Left lung (tissue), 10 donors: Measurements from ENCODE around the gene PPFIBP2. TPM values are rescaled to one million over a fixed set of nuclear protein-coding genes. Genes with fewer than 3 reads are reported as not detected.

ENCODE experiments used
- ATAC-seq: fragments of 200-7000 bp; cut with Tn5 transposase; one replicate; pipeline ENCODE4 v1.9.1; 2020; ENCODE audit warnings: moderate library complexity
- DNase-seq, 4 donors: peaks; one replicate each; pipeline ENCODE4 v3.0.0-alpha.2; 2013 to 2020
- H3K27ac ChIP-seq, 2 donors: fragments of 200-600 bp; sonication (generic) in 1 of 2; one replicate each; pipeline versions ENCODE4 v1.5.0 to v1.8.0; 2020 to 2021
- H3K27me3 ChIP-seq, 2 donors: fragments of 200-600 bp; sonication (generic) in 1 of 2; one replicate each; pipeline versions ENCODE4 v1.5.0 to v1.8.0; 2020 to 2021
- H3K36me3 ChIP-seq, 2 donors: fragments of 200-600 bp; sonication (generic) in 1 of 2; one replicate each; pipeline versions ENCODE4 v1.5.0 to v1.8.0; 2020 to 2021
- H3K4me1 ChIP-seq, 2 donors: fragments of 200-600 bp; one replicate each; pipeline ENCODE4 v1.8.0; 2021
- H3K4me3 ChIP-seq, 2 donors: fragments of 200-600 bp; sonication (generic) in 1 of 2; one replicate each; pipeline versions ENCODE4 v1.5.0 to v1.8.0; 2020 to 2021; ENCODE audit warnings: mild to moderate bottlenecking in 1 of 2
- H3K9me3 ChIP-seq, 2 donors: fragments of 200-600 bp; sonication (generic) in 1 of 2; one replicate each; pipeline versions ENCODE4 v1.5.0 to v1.8.0; 2020 to 2021
- CTCF ChIP-seq, 2 donors: fragments of 200-600 bp; sonication (generic) in 1 of 2; IDR thresholded peaks; one replicate each; pipeline versions ENCODE4 v1.5.0 to v1.8.0; 2021; ENCODE audit warnings: antibody characterized with exemption in 2 of 2
- intact Hi-C, 2 donors: fragments of 100-400 bp; cut with DNase I; formaldehyde crosslinking; loops; one replicate each; pipeline versions ENCODE4 v1.11.2 to v1.14.2; 2022
- polyA plus RNA-seq, 6 donors: library from polyadenylated mRNA; unstranded; fragments of 120-200 nt; gene quantifications; one replicate each; pipeline ENCODE4 v1.2.1, GENCODE V29; 2013; ENCODE audit not compliant: insufficient read length in 6 of 6
- total RNA-seq, 2 donors: library from RNA; stranded (reverse); fragmentation: NEBNext Ultra II Directional; extraction: Animal tissue kit (Norgen Biotek cat#: 25700); gene quantifications; one replicate each; pipeline ENCODE4 v1.2.1, GENCODE V29; 2021
- donor health status: DM: no; HTN: yes; CAD: no.
- donor health status: DM: no; HTN: no; CAD: no.

Gene PPFIBP2
- total and polyA plus RNA-seq, 8 donors, result 18.7 to 48.7 (median 37.3) TPM

DNA sequence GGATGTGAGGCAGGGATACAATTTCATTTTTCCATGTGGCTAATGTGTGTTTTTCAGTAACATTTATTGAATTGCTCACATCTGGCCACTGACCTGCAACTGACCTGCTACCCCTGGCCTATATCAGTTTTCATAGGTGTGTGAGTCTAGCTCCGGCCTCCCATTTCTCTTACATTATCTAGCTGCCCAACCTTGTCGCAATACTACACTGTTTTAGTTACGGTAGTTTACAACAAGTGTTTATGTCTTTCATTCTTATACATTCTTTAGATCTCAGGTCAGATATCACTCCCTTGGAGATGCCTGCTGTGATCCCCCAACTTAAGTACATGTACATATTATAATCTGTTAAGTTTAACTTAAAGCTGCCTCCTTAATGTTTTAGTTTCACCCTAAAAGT lies 161.8 kb downstream of the PPFIBP2 start:
- Histone ChIP-seq H3K9me3 (no peaks in the 10 kb centered on the region), H3K36me3 (no peaks in the 10 kb centered on the region), H3K27ac (no peak overlapping the region), H3K4me1 (peaks cover 7 to 17% of the 10 kb centered on the region in 2 donors), H3K4me3 (no peak overlapping the region), H3K27me3 (peaks cover 0 to 49% of the 10 kb centered on the region in 2 donors)
- intact Hi-C loops, result no loop called here
- TF ChIP-seq CTCF (IDR thresholded peaks at IDR 0.05), result no peak
- DNase-seq, result no peak
- ATAC-seq, result no peak

- H3K4me3 ChIP-seq, result no peak overlapping the region
- no peak for TF ChIP-seq CTCF (IDR thresholded peaks at IDR 0.05)
- H3K27me3 ChIP-seq, result peaks cover 0 to 52% of the 10 kb centered on the region in 2 donors
- H3K27ac ChIP-seq, result no peak overlapping the region
- no peaks in the 10 kb centered on the region for H3K9me3 ChIP-seq
- H3K4me1 ChIP-seq, result peaks cover 7 to 17% of the 10 kb centered on the region in 2 donors
- DNase-seq (no peak), ATAC-seq (no peak)
- intact Hi-C loops, result no loop called here
- no peaks in the 10 kb centered on the region for H3K36me3 ChIP-seq
These were observed 163.3 kb downstream of the PPFIBP2 start for GRCh38 chr11:7677071-7677470.

DNA sequence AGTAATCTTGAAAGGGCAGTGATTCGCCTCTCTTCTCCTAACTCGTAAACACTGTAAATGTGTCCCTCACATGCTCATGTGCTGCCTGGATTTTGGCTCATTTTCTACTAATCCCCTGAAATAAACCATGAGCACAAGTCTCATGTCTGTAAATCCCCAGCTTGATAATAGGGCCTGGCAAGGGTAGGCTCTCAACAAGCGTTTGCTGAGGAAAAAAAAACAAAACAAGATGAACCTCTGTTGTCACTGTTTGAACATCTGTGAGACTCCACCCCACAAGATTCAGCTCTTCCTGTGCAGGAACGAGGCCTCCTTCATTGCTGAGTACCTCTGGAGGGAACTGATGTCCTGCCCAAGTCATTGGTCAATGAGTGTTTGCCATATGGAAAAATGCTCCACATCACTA lies 164.0 kb downstream of the PPFIBP2 start:
- DNase-seq (peak in 1 of 4 donors; percentile 33), ATAC-seq (no peak)
- H3K36me3 ChIP-seq, result no peaks in the 10 kb centered on the region
- intact Hi-C loops, result no loop called here
- no peak overlapping the region for H3K27ac ChIP-seq
- H3K4me1 ChIP-seq, result peaks cover 7 to 16% of the 10 kb centered on the region in 2 donors
- H3K4me3 ChIP-seq, result no peak overlapping the region
- H3K9me3 ChIP-seq, result no peaks in the 10 kb centered on the region
- peaks cover 0 to 45% of the 10 kb centered on the region in 2 donors for H3K27me3 ChIP-seq
- no peak for TF ChIP-seq CTCF (IDR thresholded peaks at IDR 0.05)

DNA sequence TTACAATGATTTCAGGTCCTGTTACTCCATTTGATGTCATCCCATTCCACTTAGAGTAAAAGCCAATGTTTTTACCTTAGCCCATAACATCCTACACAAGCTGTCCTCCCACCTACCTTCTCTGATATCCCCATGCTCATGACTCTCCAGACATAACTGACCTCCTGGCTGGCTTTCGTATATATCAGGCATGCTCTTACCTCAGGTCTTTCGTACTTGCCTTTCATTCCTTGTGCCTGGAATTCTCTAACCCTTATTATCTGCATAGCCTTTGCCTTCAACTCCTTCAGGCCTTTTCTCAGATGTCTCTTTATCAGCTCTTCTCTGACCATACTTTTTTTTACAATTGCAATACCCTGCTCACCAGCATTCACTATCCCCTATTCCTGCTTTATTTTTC lies 169.8 kb downstream of the PPFIBP2 start:
- H3K9me3 ChIP-seq, result no peaks in the 10 kb centered on the region
- H3K36me3 ChIP-seq, result no peaks in the 10 kb centered on the region
- no peak for ATAC-seq
- H3K27ac ChIP-seq, result no peak overlapping the region
- intact Hi-C loops, result no loop called here
- peaks cover 0 to 24% of the 10 kb centered on the region in 2 donors for H3K27me3 ChIP-seq
- H3K4me3 ChIP-seq, result no peak overlapping the region
- DNase-seq, result no peak
- no peak for TF ChIP-seq CTCF (IDR thresholded peaks at IDR 0.05)
- no peaks in the 10 kb centered on the region for H3K4me1 ChIP-seq

- intact Hi-C loops, result no loop called here
- DNase-seq (no peak), ATAC-seq (no peak)
- Histone ChIP-seq H3K4me3 (no peak overlapping the region), H3K4me1 (no peaks in the 10 kb centered on the region), H3K9me3 (no peaks in the 10 kb centered on the region), H3K27ac (no peak overlapping the region), H3K27me3 (peaks cover 0 to 6% of the 10 kb centered on the region in 2 donors), H3K36me3 (no peaks in the 10 kb centered on the region)
- no peak for TF ChIP-seq CTCF (IDR thresholded peaks at IDR 0.05)
These were observed 173.0 kb downstream of the PPFIBP2 start for GRCh38 chr11:7686761-7687160.
